GM19351 (cell line): ENCODE measurements around the gene PTPRCAP.

ENCODE experiments used
- ATAC-seq: cut with Tn5 transposase; IDR thresholded peaks from one replicate; pipeline ENCODE4 v1.9.1; 2021; ENCODE audit warnings: mild to moderate bottlenecking, moderate library complexity; ENCODE audit not compliant: unreplicated experiment

The PTPRCAP gene

DNA sequence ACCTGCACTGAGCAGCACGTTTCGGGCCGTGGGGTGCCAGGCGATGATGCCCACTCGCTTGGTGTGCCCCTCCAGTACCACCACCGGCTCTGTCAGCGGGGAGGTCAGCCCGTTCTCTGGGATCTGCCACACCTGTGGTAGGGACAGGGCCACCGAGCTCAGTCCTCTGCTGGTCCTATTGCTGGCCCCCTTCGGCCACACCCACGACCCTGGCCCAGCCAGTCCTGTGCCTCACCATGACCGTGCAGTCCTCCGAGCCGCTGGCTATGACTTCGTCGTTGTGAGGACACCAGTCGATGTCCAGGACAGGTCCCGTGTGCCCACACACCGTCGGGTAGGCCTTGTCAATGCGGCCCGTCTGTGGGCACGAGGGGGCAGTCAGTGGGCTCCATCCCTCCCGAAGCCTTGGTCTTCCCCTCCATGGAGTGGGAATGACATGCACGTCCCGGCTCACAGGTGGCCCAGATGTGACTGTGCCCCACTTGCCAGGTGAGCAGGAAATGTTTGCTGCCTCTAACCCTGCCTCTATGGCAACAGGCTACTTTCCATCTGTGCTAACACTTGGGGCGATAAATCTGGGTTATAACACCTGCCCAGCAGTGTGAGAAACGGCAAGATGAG, 4.4 kb upstream of the PTPRCAP start:
- no peak for ATAC-seq

DNA sequence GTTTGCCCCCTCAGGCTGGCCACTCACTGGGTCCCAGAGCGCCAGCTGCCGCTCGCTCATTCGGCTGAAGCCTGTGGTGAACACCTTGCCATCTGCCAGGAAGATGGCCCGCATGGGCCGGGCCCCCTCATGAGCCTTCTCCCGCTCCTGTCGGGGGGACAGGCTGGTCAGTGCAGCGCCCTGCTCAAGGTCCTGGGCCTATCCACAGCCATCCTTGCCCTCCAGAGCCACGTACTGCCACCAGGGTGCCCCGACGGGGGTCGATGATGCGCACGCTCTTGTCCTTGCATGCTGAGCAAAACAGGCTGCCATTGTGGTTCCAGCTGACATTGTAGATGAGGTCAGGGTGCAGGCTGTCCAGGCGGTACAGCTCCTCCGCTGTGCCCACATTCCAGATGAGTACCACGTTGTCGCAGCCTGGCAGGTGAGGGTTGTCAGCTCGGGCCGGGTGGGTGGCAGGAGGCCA, 3.6 kb upstream of the PTPRCAP start:
- ATAC-seq: no peak

DNA sequence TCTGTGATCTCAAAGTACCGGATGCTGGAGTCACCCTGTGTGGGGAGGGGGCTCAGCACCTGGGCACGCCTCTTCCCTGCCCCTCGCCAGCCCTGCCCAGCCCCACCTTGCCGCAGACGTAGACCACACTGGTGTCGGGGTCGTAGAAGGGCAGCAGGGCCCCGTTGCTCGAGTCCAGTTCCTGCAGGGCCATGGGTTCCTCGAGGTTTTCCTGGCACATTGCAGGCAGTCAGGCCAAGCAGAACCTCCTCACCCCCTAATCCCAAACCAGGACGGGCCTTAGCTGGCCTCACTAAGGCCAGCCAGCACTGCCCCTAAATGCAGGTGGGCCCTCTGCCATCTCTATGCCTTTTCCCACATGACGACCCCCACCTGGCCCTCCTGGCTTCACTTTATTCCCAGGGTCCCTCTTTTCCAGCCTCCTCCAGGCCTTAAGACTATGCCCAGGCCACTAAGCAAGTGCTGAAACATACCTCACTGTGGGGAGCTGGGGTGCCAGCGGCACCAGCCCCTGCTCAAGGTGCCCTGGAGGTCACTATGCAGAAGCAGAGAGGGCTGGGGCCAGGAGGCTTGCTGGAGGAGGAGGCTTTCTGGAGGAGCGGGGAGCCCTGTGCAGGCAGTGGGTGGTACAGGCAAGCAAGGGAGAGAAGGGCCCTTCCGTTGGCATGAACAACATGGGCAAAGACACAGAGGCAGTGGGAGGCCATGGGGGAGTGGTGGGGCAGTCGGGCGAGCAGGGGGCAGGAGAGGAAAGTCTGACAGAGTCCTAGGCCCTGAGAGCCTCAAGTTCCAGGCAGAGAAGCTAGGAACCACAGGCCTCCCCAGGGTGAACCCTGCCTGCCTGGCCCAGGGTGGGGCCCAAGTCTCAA, 3.0 kb upstream of the PTPRCAP start:
- no peak for ATAC-seq

DNA sequence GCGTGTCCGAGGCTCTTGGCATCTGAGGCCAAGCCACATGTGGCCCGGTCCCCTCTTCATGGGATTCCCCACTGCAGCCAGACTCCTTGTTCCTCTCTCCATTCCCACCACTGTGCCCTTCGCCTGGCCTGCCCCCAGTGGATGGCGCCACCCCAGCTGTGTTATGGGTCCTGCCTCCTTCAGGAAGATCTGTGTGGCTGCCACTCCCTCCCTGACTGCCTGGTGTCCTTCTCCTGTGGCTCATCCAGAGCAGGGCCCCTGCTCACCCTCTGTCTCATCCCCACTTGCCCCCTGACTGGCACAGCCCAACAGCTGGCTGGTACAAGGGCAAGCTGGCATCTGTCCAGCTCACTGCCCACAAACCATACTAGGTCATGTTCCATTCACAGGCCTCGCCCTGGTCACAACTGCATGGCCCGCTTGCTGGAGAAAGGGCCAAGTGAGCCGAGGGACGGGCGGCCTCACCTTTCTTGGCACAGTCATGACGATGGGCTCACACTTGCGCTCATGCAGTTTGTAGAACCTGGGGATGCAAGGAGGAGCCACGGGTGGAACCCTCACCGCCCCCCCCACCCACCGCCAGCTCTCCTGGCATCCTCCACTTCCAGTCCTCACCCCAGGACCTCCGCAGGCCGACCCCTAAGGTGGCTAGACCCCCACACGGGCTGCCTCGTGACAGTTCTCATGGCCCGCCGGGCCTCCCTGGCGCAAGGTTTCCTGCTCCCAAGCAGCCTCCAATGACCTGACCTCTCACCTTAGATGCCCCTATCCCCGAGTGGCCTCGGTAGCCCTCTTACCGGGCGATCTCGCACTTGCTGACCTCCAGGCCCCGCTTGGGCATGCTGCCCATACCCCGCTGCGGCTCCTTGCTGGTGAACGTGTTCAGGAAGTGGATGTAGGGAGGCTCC, 2.1 kb upstream of the PTPRCAP start:
- ATAC-seq: no peak

DNA sequence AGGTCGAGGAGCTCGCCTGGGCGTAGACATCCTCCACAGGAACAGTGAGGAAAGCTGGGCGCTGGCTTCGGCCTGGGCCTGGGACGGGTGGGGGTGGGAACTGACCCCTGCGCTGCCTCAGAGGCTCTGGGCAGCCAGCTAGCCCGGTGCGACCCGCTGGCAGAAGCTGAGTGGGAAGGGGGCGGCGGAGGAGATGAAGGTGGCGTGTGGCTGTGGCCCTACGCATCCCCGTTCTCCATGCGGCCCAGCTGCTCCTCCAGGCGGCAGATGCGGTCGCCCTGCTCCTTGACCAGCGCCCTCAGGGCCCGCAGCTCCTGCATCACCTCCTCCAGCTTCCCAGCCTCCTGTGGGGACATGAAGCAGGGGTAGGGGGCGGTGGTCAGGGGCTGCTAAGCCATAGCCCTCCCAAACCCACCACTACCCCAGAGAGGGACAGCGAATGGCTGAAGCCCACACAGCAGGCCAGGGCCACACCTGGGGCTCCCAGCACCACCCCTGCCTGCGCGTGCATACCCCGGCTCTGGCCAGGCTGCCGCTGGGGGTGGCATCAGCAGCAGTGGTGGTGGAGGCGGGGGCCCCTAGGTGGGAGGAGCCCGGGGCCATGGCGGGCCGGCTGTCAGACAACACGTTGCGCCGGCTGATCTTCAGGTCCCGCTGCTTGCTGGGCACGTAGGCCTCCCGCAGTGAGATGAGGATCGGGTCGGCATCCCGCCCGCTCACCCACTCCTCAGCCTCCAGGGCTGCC, 848 bp upstream of the PTPRCAP start:
- no peak for ATAC-seq

DNA sequence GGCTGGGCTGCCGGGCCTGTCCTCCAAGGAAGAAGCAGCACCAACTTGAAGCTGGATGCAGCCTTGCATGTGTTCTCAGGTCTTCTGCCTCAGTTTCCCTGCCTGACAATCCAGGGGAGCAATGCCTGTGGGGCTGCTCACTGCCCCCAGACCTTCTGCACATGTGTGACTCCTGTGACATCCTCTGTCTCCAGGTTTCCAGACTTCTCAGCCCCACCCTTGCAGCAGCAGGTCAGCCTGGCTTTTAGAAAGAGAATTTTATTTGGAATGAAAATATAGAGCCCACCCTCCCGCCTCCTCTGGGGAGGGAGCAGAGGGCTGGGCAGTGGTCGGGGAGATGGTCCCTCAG, 301 bp upstream of the PTPRCAP start:
- no peak for ATAC-seq

DNA sequence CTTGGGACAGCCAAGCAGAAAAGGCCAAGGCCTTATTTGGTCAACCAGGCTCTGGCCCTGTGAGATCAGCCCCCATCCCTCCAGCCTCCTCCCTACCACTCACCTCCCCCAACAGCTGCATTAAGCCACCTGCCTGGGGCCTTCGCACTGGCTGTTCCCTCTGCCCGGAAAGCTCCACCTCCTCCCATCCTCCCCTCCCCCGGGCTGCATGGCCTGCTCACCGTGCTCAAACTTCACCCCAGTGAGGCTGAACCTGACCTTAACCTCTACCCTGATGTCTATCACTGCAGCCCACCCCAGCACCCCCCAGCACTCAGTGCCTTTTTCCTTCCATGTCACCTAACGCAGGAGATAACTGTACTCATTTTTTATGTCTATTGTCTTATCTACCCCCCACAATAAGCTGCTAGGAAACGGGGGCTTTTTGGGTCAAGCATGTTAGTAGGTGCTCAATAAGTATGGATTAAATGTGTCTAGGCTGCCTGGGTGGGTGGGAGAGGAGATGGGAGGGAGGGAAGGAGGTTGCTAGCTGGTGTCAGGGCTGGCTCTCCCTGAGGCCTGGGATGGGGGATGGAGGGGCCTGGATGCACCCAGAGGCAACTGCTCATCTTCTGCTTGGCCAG, 912 bp downstream of the PTPRCAP start:
- ATAC-seq: peak; percentile 47

DNA sequence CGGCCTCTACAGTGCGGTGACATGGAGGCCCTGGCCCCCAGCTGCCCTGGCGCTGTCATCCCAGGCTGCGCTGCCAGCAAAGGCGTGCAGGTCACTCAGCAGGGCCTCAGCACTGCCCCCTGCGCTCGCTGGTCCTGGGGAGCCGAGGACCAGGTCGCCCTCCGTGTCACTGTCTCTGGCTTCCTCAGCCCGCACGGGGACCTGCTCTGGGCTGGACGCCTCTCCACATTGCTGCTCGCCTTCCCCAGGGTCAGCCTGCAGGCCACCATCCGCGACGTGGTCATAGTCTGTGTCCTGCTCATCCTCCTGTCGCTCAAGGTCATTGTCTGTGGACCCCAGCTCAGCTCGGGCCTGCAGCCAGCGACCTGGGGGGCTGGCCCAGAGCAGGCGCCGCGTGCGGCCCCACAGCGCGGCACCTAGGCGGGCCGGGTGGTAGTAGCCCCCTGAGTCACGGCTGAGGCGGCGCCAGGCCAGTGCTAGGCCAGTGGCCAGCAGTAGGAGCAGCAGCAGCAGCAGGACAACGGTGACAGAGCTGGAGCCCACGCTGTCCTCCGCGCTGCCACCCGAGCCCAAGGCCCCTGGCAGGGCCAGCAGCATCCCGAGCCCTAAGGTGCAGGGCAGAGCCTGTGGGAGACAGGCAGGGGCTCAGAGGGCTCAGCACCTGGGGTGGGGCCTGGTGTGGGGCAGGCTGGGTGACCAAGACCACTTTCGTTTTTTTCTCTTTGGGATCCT, 1.6 kb downstream of the PTPRCAP start:
- ATAC-seq: no peak

DNA sequence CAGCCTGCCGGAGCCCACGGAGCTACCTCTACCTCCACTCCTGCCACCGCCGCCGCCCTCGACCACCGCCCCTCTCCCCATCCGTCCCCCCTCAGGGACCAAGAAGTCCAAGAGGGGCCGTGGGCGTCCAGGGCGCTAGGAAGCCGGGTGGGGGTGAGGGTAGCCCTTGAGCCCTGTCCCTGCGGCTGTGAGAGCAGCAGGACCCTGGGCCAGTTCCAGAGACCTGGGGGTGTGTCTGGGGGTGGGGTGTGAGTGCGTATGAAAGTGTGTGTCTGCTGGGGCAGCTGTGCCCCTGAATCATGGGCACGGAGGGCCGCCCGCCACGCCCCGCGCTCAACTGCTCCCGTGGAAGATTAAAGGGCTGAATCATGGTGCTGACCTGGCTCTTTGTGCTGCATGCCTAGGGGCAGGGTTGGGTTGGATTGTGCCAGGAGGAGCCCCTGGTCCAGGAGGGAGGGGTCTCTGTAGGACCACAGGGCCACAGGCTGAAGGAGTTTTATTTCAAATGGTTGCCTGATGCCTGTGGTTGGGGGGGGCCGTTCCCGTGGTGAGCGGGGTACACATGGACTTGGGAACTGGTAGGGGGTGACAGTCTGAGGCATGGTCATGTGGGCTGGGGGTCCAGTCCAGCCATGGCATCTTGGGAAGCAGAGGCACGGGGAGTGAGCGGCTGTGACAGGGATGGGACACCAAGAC, 2.3 kb downstream of the PTPRCAP start:
- no peak for ATAC-seq

DNA sequence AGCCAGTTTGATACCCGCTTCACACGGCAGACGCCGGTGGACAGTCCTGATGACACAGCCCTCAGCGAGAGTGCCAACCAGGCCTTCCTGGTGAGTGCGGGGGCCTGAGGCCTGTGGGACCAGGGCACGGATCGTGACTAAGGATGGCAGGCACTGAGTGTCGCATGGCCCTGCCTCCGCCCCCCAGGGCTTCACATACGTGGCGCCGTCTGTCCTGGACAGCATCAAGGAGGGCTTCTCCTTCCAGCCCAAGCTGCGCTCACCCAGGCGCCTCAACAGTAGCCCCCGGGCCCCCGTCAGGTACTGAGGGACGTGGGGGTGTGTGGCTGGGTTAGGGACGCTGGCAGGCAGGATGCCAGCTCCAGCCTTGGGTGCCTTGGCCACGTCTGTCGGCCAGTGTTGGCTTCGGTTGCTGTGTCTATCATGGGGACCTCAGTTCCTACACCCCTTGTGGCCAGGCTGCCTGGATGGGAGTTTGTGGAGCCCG, 3.0 kb downstream of the PTPRCAP start:
- ATAC-seq: no peak

DNA sequence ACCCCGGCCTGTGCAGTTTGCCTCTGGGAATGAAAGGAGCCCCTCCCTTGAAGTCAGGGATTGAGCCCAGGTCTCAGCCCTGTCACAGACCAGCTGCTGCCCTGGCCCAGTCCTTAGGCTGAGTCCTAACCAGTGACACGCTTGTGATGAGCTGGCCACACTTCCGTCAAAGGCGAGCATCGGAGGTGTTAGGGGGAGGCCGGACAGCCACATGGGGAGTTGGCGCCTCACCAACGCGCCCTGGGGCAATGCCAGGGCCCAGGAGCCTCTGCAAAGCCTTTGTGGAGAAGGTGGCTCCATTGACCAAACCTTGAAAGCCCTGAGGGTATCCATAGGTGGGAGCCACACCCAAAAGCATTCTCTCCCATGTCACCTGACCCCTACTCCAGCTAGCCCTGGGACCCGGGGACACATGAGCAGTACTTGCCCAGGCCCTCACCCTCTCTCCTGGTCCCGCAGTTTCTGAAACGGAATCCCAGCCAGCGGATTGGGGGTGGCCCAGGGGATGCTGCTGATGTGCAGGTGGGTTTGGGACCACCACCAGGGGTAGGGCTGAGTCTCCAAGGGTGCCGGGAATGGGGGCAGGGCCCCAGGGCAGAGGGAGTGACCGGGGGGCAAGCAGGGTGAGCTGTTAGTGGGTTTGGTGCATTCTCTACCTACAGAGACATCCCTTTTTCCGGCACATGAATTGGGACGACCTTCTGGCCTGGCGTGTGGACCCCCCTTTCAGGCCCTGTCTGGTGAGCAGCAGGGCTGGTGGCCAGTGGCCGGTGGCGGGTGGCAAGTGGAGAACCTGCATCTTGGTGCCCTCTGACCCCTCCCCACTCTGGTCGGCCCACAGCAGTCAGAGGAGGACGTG, 3.7 kb downstream of the PTPRCAP start:
- ATAC-seq: no peak

DNA sequence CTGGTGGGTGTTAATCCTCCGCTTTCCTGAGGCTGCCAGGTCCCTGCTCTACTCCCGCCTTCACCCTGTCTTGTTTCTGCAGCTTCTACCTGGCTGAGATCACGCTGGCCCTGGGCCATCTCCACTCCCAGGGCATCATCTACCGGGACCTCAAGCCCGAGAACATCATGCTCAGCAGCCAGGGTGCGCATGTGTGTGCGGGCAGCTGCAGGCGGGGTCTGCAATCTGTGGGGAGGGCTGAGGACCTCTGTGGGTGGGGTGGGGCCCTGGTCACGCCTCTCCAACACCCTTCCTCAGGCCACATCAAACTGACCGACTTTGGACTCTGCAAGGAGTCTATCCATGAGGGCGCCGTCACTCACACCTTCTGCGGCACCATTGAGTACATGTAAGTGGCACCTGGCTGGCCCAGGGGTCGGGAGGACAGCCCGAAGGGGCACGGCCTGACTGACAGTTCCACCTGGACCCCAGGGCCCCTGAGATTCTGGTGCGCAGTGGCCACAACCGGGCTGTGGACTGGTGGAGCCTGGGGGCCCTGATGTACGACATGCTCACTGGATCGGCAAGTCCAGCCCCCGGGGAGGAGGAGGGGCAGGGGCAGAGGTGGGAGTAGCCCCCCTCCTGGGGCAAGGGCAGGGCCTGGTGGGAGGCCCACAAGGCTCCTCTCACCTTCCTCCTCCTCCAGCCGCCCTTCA, 4.7 kb downstream of the PTPRCAP start:
- no peak for ATAC-seq

DNA sequence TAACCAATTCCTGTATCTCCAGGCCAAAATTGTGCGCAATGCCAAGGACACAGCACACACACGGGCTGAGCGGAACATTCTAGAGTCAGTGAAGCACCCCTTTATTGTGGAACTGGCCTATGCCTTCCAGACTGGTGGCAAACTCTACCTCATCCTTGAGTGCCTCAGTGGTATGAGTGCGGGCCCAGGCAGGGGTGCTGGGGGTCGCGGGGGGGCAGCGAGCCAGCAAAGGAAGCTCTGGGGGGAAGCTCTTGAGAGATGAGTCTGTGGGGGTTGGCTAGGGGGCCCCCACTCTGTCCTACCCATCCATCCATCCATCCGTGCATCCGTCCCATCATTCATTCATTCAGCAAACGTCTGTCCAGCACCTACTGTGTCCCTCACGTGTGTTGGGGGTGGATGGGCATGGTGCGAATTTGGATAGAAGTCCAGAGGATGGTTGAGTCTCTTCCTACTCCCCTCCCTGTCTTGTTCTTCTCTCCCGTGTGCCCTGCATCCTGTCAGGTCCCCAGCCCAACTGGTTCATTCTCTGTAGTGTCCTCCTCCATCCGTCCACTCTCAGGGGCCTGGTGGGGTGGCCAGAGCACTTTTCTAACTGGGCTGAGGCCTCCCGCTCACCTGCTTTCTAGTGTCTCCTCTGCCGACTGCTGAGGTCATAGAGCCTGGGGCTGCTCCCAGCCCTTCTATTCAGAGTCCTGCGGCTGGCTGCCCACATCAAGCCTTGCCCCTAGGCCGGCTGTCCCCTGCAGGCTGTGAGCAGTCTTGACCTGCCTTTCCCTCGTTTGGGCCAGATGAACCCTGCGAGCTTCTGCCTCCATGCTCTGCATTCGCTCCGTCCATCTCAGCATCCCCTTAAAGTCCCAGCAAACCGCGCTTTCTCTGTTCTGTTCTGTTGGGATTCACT, 5.9 kb downstream of the PTPRCAP start:
- no peak for ATAC-seq

DNA sequence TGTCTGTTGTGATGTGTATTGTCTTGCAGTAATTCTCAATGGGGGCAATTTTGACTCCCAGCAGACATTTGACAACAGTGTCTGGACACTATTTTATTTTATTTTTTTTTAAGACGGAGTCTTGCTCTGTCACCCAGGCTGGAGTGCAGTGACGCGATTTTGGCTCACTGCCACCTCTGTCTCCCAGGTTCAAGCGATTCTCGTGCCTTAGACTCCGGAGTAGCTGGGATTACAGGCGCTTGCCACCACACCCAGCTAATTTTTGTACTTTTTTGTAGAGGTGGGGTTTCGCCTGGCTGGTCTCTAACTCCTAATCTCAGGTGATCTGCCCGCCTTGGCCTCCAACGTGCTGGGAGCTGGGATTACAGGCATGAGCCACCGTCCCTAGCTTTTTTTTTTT, 7.8 kb downstream of the PTPRCAP start:
- ATAC-seq: no peak

DNA sequence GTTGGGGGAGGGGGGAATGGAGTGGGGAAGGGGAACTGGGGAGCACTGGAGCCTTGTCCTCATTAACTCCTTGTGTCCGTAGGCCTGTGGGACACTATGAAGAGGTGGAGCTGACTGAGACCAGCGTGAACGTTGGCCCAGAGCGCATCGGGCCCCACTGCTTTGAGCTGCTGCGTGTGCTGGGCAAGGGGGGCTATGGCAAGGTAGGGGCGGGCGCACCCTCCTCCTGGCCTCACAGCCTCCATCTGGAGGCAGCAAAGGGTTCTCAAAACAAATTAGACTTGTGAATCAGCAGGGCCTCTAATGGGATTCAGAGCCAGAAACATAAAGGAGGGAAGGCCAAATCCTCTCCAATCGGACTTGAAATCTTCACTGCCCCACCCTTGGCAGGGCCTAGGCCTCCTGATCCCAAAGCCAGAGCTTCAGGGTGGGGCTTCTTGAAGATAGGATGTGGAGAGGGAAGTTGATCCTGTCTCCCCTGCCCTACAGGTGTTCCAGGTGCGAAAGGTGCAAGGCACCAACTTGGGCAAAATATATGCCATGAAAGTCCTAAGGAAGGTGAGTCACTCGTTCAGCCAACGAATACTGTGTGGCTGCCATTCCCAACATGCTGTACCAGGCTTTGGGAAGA, 8.3 kb downstream of the PTPRCAP start:
- no peak for ATAC-seq
